Measurements from ENCODE around the gene LMBR1. TPM values are rescaled to one million over a fixed set of nuclear protein-coding genes. Genes with fewer than 3 reads are reported as not detected.

Gene LMBR1
- polyA plus RNA-seq, 1 donor from 2014 or later = 68.9 TPM

DNA sequence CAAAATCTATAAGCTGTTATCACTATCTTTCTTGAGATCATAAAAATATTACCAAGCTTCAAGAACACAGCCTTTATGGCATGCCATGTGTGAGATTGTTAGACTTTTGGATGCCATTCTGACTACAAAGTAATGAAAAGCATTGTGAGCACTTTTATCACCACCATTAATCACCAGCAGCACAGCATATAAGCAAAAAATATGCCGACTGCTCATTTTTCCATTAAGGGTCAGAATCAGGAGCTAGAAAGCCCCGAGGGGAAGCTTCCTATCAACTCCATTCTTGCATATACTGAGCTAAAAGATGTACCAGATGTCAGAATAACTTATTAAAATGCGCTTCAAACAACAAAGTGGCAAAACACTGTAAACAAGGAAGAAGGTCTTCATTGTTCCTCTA is 114.3 kb downstream of the LMBR1 start:
- Histone ChIP-seq H3K79me2 (replicated peaks; ENCODE audit: insufficient read depth, low read length) (no peaks in the 10 kb centered on the region), H4K20me1 (ENCODE audit: insufficient read depth) (no peaks in the 10 kb centered on the region)

DNA sequence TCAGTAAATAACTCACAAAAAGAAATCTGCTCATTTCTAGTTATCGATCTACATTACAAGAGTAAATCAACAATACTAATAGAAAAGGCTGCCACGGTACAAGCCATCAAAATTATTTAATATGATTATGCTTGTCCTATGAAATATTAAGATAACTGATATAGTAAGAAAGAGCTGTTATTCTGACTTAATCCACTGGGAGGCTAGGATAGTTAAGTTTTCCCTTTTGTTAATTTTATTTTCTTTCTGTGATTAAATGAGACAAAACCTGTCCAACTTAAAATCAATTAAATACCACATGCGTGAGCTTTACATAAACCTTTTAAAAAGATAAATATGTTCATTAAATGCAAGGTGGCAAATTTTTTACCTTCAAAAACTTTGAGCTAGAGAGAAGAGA is 114.8 kb downstream of the LMBR1 start:
- no peaks in the 10 kb centered on the region for H3F3A ChIP-seq (ENCODE audit: insufficient read depth, low read length, poor library complexity, severe bottlenecking)
- H3K9ac ChIP-seq (ENCODE audit: low read length) = no peak overlapping the region
- no peaks in the 10 kb centered on the region for H3K9me3 ChIP-seq (ENCODE audit: low read length)
- H3K27me3 ChIP-seq (ENCODE audit: insufficient read depth, low read depth, low read length) = no peaks in the 10 kb centered on the region
- H2AFZ ChIP-seq (ENCODE audit: low read depth, low read length) = no peak overlapping the region
- H4K20me1 ChIP-seq (ENCODE audit: insufficient read depth) = no peaks in the 10 kb centered on the region
- no peaks in the 10 kb centered on the region for H3K79me2 ChIP-seq (replicated peaks; ENCODE audit: insufficient read depth, low read length)
- H3K9me2 ChIP-seq (ENCODE audit: insufficient read depth, low read length) = no peaks in the 10 kb centered on the region
- no peak overlapping the region for H3K4me2 ChIP-seq (ENCODE audit: low read length)
- H3K27ac ChIP-seq (ENCODE audit: low read length) = no peak overlapping the region
- no peak overlapping the region for H3K4me3 ChIP-seq (ENCODE audit: low read length)
- no peaks in the 10 kb centered on the region for H3K36me3 ChIP-seq (ENCODE audit: insufficient read depth, low read length)
- TF ChIP-seq SMC3 (conservative IDR thresholded peaks at IDR 0.05; ENCODE audit: poor library complexity) (no peak), RAD21 (conservative IDR thresholded peaks at IDR 0.05) (no peak), TAF1 (IDR thresholded peaks at IDR 0.05; ENCODE audit: low read depth) (no peak), POLR2AphosphoS5 (IDR thresholded peaks at IDR 0.05) (no peak), EP300 (conservative IDR thresholded peaks at IDR 0.05; ENCODE audit: poor library complexity, severe bottlenecking) (no peak)
- TF ChIP-seq, protein P1, sequence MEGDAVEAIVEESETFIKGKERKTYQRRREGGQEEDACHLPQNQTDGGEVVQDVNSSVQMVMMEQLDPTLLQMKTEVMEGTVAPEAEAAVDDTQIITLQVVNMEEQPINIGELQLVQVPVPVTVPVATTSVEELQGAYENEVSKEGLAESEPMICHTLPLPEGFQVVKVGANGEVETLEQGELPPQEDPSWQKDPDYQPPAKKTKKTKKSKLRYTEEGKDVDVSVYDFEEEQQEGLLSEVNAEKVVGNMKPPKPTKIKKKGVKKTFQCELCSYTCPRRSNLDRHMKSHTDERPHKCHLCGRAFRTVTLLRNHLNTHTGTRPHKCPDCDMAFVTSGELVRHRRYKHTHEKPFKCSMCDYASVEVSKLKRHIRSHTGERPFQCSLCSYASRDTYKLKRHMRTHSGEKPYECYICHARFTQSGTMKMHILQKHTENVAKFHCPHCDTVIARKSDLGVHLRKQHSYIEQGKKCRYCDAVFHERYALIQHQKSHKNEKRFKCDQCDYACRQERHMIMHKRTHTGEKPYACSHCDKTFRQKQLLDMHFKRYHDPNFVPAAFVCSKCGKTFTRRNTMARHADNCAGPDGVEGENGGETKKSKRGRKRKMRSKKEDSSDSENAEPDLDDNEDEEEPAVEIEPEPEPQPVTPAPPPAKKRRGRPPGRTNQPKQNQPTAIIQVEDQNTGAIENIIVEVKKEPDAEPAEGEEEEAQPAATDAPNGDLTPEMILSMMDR (IDR thresholded peaks at IDR 0.05; ENCODE audit: poor library complexity, severe bottlenecking) = peak; percentile 16
- TF ChIP-seq, protein P2, sequence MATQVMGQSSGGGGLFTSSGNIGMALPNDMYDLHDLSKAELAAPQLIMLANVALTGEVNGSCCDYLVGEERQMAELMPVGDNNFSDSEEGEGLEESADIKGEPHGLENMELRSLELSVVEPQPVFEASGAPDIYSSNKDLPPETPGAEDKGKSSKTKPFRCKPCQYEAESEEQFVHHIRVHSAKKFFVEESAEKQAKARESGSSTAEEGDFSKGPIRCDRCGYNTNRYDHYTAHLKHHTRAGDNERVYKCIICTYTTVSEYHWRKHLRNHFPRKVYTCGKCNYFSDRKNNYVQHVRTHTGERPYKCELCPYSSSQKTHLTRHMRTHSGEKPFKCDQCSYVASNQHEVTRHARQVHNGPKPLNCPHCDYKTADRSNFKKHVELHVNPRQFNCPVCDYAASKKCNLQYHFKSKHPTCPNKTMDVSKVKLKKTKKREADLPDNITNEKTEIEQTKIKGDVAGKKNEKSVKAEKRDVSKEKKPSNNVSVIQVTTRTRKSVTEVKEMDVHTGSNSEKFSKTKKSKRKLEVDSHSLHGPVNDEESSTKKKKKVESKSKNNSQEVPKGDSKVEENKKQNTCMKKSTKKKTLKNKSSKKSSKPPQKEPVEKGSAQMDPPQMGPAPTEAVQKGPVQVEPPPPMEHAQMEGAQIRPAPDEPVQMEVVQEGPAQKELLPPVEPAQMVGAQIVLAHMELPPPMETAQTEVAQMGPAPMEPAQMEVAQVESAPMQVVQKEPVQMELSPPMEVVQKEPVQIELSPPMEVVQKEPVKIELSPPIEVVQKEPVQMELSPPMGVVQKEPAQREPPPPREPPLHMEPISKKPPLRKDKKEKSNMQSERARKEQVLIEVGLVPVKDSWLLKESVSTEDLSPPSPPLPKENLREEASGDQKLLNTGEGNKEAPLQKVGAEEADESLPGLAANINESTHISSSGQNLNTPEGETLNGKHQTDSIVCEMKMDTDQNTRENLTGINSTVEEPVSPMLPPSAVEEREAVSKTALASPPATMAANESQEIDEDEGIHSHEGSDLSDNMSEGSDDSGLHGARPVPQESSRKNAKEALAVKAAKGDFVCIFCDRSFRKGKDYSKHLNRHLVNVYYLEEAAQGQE (IDR thresholded peaks at IDR 0.05; ENCODE audit: borderline replicate concordance) = no peak

More for the DNA sequence above, 114.3 kb downstream of the LMBR1 start:
- Histone ChIP-seq H2AFZ (ENCODE audit: low read depth, low read length) (no peak overlapping the region), H3K9ac (ENCODE audit: low read length) (no peak overlapping the region), H3K9me2 (ENCODE audit: insufficient read depth, low read length) (no peaks in the 10 kb centered on the region), H3K27ac (ENCODE audit: low read length) (no peak overlapping the region), H3K36me3 (ENCODE audit: insufficient read depth, low read length) (no peaks in the 10 kb centered on the region), H3K27me3 (ENCODE audit: insufficient read depth, low read depth, low read length) (no peaks in the 10 kb centered on the region), H3K4me2 (ENCODE audit: low read length) (no peak overlapping the region), H3F3A (ENCODE audit: insufficient read depth, low read length, poor library complexity, severe bottlenecking) (no peaks in the 10 kb centered on the region), H3K9me3 (ENCODE audit: low read length) (no peaks in the 10 kb centered on the region), H3K4me3 (ENCODE audit: low read length) (no peak overlapping the region)
- TF ChIP-seq, protein P2 (IDR thresholded peaks at IDR 0.05; ENCODE audit: borderline replicate concordance) = no peak
- TF ChIP-seq RAD21 (conservative IDR thresholded peaks at IDR 0.05) (no peak), EZH2 (IDR thresholded peaks at IDR 0.05; ENCODE audit: borderline replicate concordance, insufficient read depth, low read length, poor library complexity, severe bottlenecking) (no peak), MXI1 (conservative IDR thresholded peaks at IDR 0.05; ENCODE audit: poor library complexity, severe bottlenecking) (no peak), EP300 (conservative IDR thresholded peaks at IDR 0.05; ENCODE audit: poor library complexity, severe bottlenecking) (no peak), TAF1 (IDR thresholded peaks at IDR 0.05; ENCODE audit: low read depth) (no peak), POLR2AphosphoS5 (IDR thresholded peaks at IDR 0.05) (no peak), SMC3 (conservative IDR thresholded peaks at IDR 0.05; ENCODE audit: poor library complexity) (no peak)
- TF ChIP-seq, protein P1 (IDR thresholded peaks at IDR 0.05; ENCODE audit: poor library complexity, severe bottlenecking) = no peak
